GM18508 (cell line): ENCODE measurements around the gene PRTN3.

Experiments used
- ATAC-seq: cut with Tn5 transposase; IDR thresholded peaks from one replicate; pipeline ENCODE4 v1.9.1; 2021; ENCODE audit warnings: moderate number of reproducible peaks; ENCODE audit not compliant: insufficient read depth, unreplicated experiment

PRTN3 gene

GRCh38 chr19:892894-893689, 52.3 kb downstream of the PRTN3 start, which contains the start of the genes MED16 and RNU6-9:
Gene MED16, minus strand, starts transcription at chr19:893187. Its CDS starts 2,056 bp downstream, at chr19:891131.
Gene RNU6-9, plus strand, starts transcription at chr19:893484.
- peak; percentile 44 for ATAC-seq

GRCh38 chr19:896434-896833, 55.6 kb downstream of the PRTN3 start:
- ATAC-seq: no peak

GRCh38 chr19:896999-897398, 56.2 kb downstream of the PRTN3 start:
- ATAC-seq: no peak

GRCh38 chr19:897442-898039, 56.7 kb downstream of the PRTN3 start:
- no peak for ATAC-seq
